IMR-90 (cell line): ENCODE measurements around the gene CHRNA3. TPM values are rescaled to one million over a fixed set of nuclear protein-coding genes. Genes with fewer than 3 reads are reported as not detected.

Source experiments
- ATAC-seq: fragments of 200-7000 bp; cut with Tn5 transposase; 2 replicates; pipeline ENCODE4 v1.9.1; 2020; ENCODE audit warnings: low read depth, mild to moderate bottlenecking, moderate library complexity
- BruUV-seq: library from RNA; stranded (reverse); fragments of 400-500 nt; replicated peaks from 2 replicates; lab custom pipeline; 2021; lab: Mats Ljungman, UMichigan
- CTCF ChIA-PET: fragments of 300-600 bp; formaldehyde crosslinking; extraction: SDS; loops from one replicate; lab custom pipeline; 2021; ENCODE audit warnings: antibody characterized with exemption; lab: Yijun Ruan, JAX
- POLR2A ChIA-PET: fragments of 300-600 bp; sonication (Branson Sonifier 250); formaldehyde crosslinking; loops from one replicate; lab custom pipeline; 2022; ENCODE audit warnings: antibody characterized with exemption; ENCODE audit not compliant: unreplicated experiment; lab: Charles Lee
- DNase-seq: peaks from one replicate; pipeline ENCODE4 v3.0.0; 2013
- H2AFZ ChIP-seq: replicated peaks from 2 replicates; pipeline ENCODE3; 2013; ENCODE audit warnings: low read length, mild to moderate bottlenecking; ENCODE audit not compliant: poor library complexity
- H2AK5ac ChIP-seq: 2 replicates; pipeline ENCODE4 v1.6.1; 2013; ENCODE audit warnings: low read depth, low read length, inconsistent platforms
- H2AK9ac ChIP-seq: replicated peaks from 2 replicates; pipeline ENCODE3; 2013; ENCODE audit warnings: mild to moderate bottlenecking, low read depth, low read length, moderate library complexity; ENCODE audit not compliant: poor library complexity
- H2BK120ac ChIP-seq: 2 replicates; pipeline ENCODE4 v1.6.1; 2013; ENCODE audit warnings: low read depth, low read length, inconsistent platforms
- H2BK15ac ChIP-seq: 3 replicates; pipeline ENCODE4 v1.6.1; 2013; ENCODE audit warnings: low read depth, low read length, inconsistent platforms
- H2BK20ac ChIP-seq: 2 replicates; pipeline ENCODE4 v1.6.1; 2013; ENCODE audit warnings: low read depth, mild to moderate bottlenecking, inconsistent platforms, low read length, moderate library complexity
- H2BK5ac ChIP-seq: 2 replicates; pipeline ENCODE4 v1.6.1; 2013; ENCODE audit warnings: mild to moderate bottlenecking, low read depth, low read length, inconsistent platforms; ENCODE audit not compliant: poor library complexity, severe bottlenecking
- H3K14ac ChIP-seq: replicated peaks from 2 replicates; pipeline ENCODE4 v1.6.1; 2013; ENCODE audit warnings: low read depth, low read length, inconsistent platforms
- H3K18ac ChIP-seq: 2 replicates; pipeline ENCODE4 v1.6.1; 2013; ENCODE audit warnings: low read depth, low read length, control low read depth
- H3K23ac ChIP-seq: 2 replicates; pipeline ENCODE4 v1.6.1; 2013; ENCODE audit warnings: low read depth, low read length, inconsistent platforms
- H3K27ac ChIP-seq: 2 replicates; pipeline ENCODE4 v1.5.1; 2013; ENCODE audit warnings: mild to moderate bottlenecking, control low read depth, low read length; ENCODE audit not compliant: insufficient read depth
- H3K27me3 ChIP-seq: 2 replicates; pipeline ENCODE4 v1.6.1; 2013; ENCODE audit warnings: low read length; ENCODE audit not compliant: control insufficient read depth, insufficient read depth
- H3K36me3 ChIP-seq: 2 replicates; pipeline ENCODE4 v1.6.1; 2013; ENCODE audit warnings: low read length, mixed read lengths; ENCODE audit not compliant: control insufficient read depth, insufficient read depth
- H3K4ac ChIP-seq: 2 replicates; pipeline ENCODE4 v1.6.1; 2013; ENCODE audit warnings: low read depth, low read length, inconsistent platforms
- H3K4me1 ChIP-seq: 2 replicates; pipeline ENCODE4 v1.6.1; 2013; ENCODE audit warnings: low read length, mixed read lengths; ENCODE audit not compliant: control insufficient read depth, insufficient read depth
- H3K4me2 ChIP-seq: 2 replicates; pipeline ENCODE4 v1.6.1; 2013; ENCODE audit warnings: low read depth, mild to moderate bottlenecking, control low read depth, low read length, moderate library complexity
- H3K4me3 ChIP-seq: 2 replicates; pipeline ENCODE4 v1.5.1; 2013; ENCODE audit warnings: low read depth, mild to moderate bottlenecking, control low read depth, low read length, moderate library complexity; ENCODE audit not compliant: insufficient read depth
- H3K56ac ChIP-seq: 2 replicates; pipeline ENCODE4 v1.6.1; 2013; ENCODE audit warnings: low read length, inconsistent platforms; ENCODE audit not compliant: insufficient read depth; ENCODE audit errors: extremely low read depth
- H3K79me1 ChIP-seq, 2 experiments: 2 replicates each; pipeline ENCODE4 v1.6.1; 2013; ENCODE audit warnings: low read length in 2 of 2, inconsistent platforms in 1 of 2, low read depth in 1 of 2
- H3K9ac ChIP-seq: 2 replicates; pipeline ENCODE4 v1.6.1; 2013; ENCODE audit warnings: low read depth, low read length, control low read depth
- H3K9me1 ChIP-seq: 2 replicates; pipeline ENCODE4 v1.6.1; 2013; ENCODE audit warnings: low read length, inconsistent platforms; ENCODE audit not compliant: insufficient read depth
- H3K9me3 ChIP-seq: 2 replicates; pipeline ENCODE4 v1.6.1; 2013; ENCODE audit warnings: low read length; ENCODE audit not compliant: control insufficient read depth, insufficient read depth
- H4K20me1 ChIP-seq: 2 replicates; pipeline ENCODE4 v1.6.1; 2013; ENCODE audit warnings: low read length, inconsistent platforms; ENCODE audit not compliant: insufficient read depth
- H4K5ac ChIP-seq: 2 replicates; pipeline ENCODE4 v1.6.1; 2013; ENCODE audit warnings: mild to moderate bottlenecking, low read depth, low read length, control low read depth
- H4K8ac ChIP-seq, 2 experiments: 2 replicates each; pipeline ENCODE4 v1.6.1; 2013; ENCODE audit warnings: low read depth in 2 of 2, low read length in 2 of 2, control low read depth in 1 of 2, inconsistent platforms in 1 of 2
- H4K91ac ChIP-seq: 2 replicates; pipeline ENCODE4 v1.6.1; 2013; ENCODE audit warnings: low read depth, low read length, inconsistent platforms; ENCODE audit not compliant: insufficient read depth
- BHLHE40 ChIP-seq: fragments of 150-350 bp; IDR thresholded peaks from 2 replicates; pipeline ENCODE4 v1.6.1; 2016; ENCODE audit warnings: mild to moderate bottlenecking, low read depth, low read length
- CEBPB ChIP-seq: IDR thresholded peaks from 2 replicates; pipeline ENCODE4 v1.6.1; 2012; ENCODE audit warnings: low read depth, low read length, improper control_type of control experiment
- CHD1 ChIP-seq: IDR thresholded peaks from 2 replicates; pipeline ENCODE4 v1.6.1; 2012; ENCODE audit warnings: low read depth, low read length, improper control_type of control experiment
- FOS ChIP-seq: fragments of 150-350 bp; IDR thresholded peaks from 2 replicates; pipeline ENCODE4 v1.6.1; 2016; ENCODE audit warnings: low read depth, low read length
- MAFK ChIP-seq: IDR thresholded peaks from 2 replicates; pipeline ENCODE4 v1.6.1; 2012; ENCODE audit warnings: low read depth, low read length, improper control_type of control experiment
- MAZ ChIP-seq: IDR thresholded peaks from 2 replicates; pipeline ENCODE4 v1.6.1; 2012; ENCODE audit warnings: low read depth, mild to moderate bottlenecking, low read length, improper control_type of control experiment, moderate library complexity, borderline replicate concordance
- MXI1 ChIP-seq: IDR thresholded peaks from 2 replicates; pipeline ENCODE4 v1.6.1; 2012; ENCODE audit warnings: low read depth, mild to moderate bottlenecking, low read length, moderate library complexity, borderline replicate concordance
- NFE2L2 ChIP-seq: fragments of 150-350 bp; IDR thresholded peaks from 2 replicates; pipeline ENCODE4 v1.6.1; 2016; ENCODE audit warnings: low read depth, mild to moderate bottlenecking, low read length
- POLR2A ChIP-seq: IDR thresholded peaks from 2 replicates; pipeline ENCODE4 v1.6.1; 2012; ENCODE audit warnings: mild to moderate bottlenecking, low read depth, low read length
- RAD21 ChIP-seq: IDR thresholded peaks from 2 replicates; pipeline ENCODE4 v1.6.1; 2012; ENCODE audit warnings: low read length, improper control_type of control experiment
- RCOR1 ChIP-seq: IDR thresholded peaks from 2 replicates; pipeline ENCODE4 v1.6.1; 2012; ENCODE audit warnings: mild to moderate bottlenecking, low read length, improper control_type of control experiment; ENCODE audit not compliant: insufficient replicate concordance
- RFX5 ChIP-seq: IDR thresholded peaks from 2 replicates; pipeline ENCODE4 v1.8.0; 2012; ENCODE audit warnings: low read depth, mild to moderate bottlenecking, low read length, moderate library complexity
- SMC3 ChIP-seq: fragments of 150-350 bp; IDR thresholded peaks from 2 replicates; pipeline ENCODE4 v1.6.1; 2016; ENCODE audit warnings: low read depth, mild to moderate bottlenecking, antibody characterized with exemption, low read length, moderate library complexity
- WGBS, 2 experiments: methylation state at CpG; one replicate each; pipeline versions ENCODE4 v1.1.5 to v1.1.7; 2013; ENCODE audit warnings: missing lambda C conversion rate in 2 of 2; ENCODE audit not compliant: insufficient read length in 1 of 2; ENCODE audit errors: extremely low coverage in 2 of 2; 5-methylcytosine and 5-hydroxymethylcytosine counted together
- dilution Hi-C: fragments of 300-500 bp; cut with HindIII; formaldehyde crosslinking; loops from one replicate; pipeline ENCODE4 v1.14.3; 2018; ENCODE audit warnings: low sequenced_read_pairs; ENCODE audit not compliant: unreplicated experiment
- in situ Hi-C: fragments of 300-500 bp; cut with MboI; formaldehyde crosslinking; loops from 3 replicates; pipeline ENCODE4 v1.14.3; 2019; ENCODE audit warnings: low sequenced_read_pairs, inconsistent platforms, mixed read lengths
- intact Hi-C: fragments of 100-400 bp; cut with micrococcal nuclease; formaldehyde crosslinking; loops from 2 replicates; pipeline ENCODE4 v1.10.0; 2022
- polyA plus RNA-seq, 3 experiments: library from polyadenylated mRNA; depleted of rRNA; stranded (reverse); fragments of >200 nt; gene quantifications; 2 replicates each; pipeline ENCODE4 v1.2.3, GENCODE V29; 2012; ENCODE audit warnings: low replicate concordance in 1 of 3
- total RNA-seq: library from RNA; depleted of rRNA; stranded (reverse); fragments of >200 nt; gene quantifications from 2 replicates; pipeline ENCODE4 v1.2.3, GENCODE V29; 2012
- TF ChIP-seq, protein P1 (sequence below): fragments of 150-350 bp; IDR thresholded peaks from 2 replicates; pipeline ENCODE4 v1.6.1; 2016; ENCODE audit warnings: low read depth, mild to moderate bottlenecking, low read length, moderate library complexity, borderline replicate concordance
- TF ChIP-seq, protein P2 (sequence below): conservative IDR thresholded peaks from 2 replicates; pipeline ENCODE4 v1.5.1; 2012; ENCODE audit warnings: mild to moderate bottlenecking, low read depth, low read length, improper control_type of control experiment
- TF ChIP-seq, protein P3 (sequence below): fragments of 150-350 bp; IDR thresholded peaks from 2 replicates; pipeline ENCODE4 v1.6.1; 2017; ENCODE audit warnings: mild to moderate bottlenecking, antibody characterized with exemption, low read length, low read depth

CHRNA3 gene
- total and polyA plus RNA-seq, 2 of the 4 experiments (the other 2 are of a cell fraction): not detected

DNA sequence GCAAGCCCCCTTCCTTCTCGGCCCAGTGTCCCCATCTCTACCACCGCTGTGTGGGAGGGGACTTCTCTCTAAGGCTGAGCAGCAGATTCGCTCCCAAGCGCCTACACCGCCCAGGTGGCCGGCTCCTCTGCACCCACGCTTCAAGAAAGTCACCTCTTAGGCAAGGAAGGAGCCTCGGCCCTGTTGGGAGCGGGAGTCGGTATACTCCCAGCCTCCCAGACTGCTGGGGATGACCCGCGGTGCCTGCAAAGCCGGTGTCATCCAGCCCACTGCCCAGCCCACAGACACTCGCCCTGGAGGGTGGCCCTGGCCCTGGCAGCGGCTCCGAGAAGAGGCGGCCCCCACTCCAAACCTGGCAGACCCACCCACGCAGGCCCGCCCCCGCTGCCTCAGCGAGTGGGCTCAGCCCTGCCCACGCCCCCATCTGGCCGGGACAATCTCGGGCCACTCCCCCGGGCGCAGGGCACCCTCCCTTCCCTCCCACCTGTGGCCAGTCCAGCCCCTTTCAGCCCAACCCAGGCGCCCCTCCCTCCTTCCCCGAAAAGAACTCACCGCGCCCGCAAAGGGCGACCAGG, 19.8 kb upstream of the CHRNA3 start:
- Histone ChIP-seq H3K4me3 (no peak overlapping the region; the same call in 1 of the 2 replicates), H3K18ac (no peak overlapping the region), H3K23ac (no peak overlapping the region; the same call in 1 of the 2 replicates), H2BK20ac (no peak overlapping the region), H3K4me1 (no peaks in the 10 kb centered on the region), H4K5ac (no peak overlapping the region), H3K14ac (no peak overlapping the region), H2BK15ac (no peak overlapping the region), H3K9me1 (no peaks in the 10 kb centered on the region), H3K56ac (no peak overlapping the region), H3K4ac (no peak overlapping the region), H2BK5ac (no peak overlapping the region), H3K27me3 (peaks cover 50% of the 10 kb centered on the region), H3K4me2 (no peak overlapping the region), H2AFZ (peak overlapping the region; percentile 81), H3K27ac (no peak overlapping the region), H2AK9ac (no peak overlapping the region), H2AK5ac (no peak overlapping the region), H4K91ac (no peak overlapping the region), H4K8ac (no peak overlapping the region), H3K9me3 (no peaks in the 10 kb centered on the region), H4K20me1 (no peaks in the 10 kb centered on the region), H3K9ac (no peak overlapping the region), H3K79me1 (no peaks in the 10 kb centered on the region), H2BK120ac (no peak overlapping the region), H3K36me3 (no peaks in the 10 kb centered on the region)
- ChIA-PET CTCF (no interaction called here), POLR2A (no interaction called here)
- dilution Hi-C loops: no loop called here
- no TSS peak for BruUV-seq
- in situ Hi-C loops: no loop called here
- TF ChIP-seq POLR2A: no peak
- TF ChIP-seq RCOR1: no peak
- no peak for TF ChIP-seq BHLHE40
- no peak for TF ChIP-seq MAZ
- no peak for TF ChIP-seq CHD1
- no peak for TF ChIP-seq RAD21
- TF ChIP-seq NFE2L2: no peak
- no peak for TF ChIP-seq SMC3
- no peak for TF ChIP-seq FOS
- TF ChIP-seq, protein P1, sequence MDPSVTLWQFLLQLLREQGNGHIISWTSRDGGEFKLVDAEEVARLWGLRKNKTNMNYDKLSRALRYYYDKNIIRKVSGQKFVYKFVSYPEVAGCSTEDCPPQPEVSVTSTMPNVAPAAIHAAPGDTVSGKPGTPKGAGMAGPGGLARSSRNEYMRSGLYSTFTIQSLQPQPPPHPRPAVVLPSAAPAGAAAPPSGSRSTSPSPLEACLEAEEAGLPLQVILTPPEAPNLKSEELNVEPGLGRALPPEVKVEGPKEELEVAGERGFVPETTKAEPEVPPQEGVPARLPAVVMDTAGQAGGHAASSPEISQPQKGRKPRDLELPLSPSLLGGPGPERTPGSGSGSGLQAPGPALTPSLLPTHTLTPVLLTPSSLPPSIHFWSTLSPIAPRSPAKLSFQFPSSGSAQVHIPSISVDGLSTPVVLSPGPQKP: no peak
- TF ChIP-seq CEBPB: no peak
- TF ChIP-seq MXI1: no peak
- TF ChIP-seq, protein P2, sequence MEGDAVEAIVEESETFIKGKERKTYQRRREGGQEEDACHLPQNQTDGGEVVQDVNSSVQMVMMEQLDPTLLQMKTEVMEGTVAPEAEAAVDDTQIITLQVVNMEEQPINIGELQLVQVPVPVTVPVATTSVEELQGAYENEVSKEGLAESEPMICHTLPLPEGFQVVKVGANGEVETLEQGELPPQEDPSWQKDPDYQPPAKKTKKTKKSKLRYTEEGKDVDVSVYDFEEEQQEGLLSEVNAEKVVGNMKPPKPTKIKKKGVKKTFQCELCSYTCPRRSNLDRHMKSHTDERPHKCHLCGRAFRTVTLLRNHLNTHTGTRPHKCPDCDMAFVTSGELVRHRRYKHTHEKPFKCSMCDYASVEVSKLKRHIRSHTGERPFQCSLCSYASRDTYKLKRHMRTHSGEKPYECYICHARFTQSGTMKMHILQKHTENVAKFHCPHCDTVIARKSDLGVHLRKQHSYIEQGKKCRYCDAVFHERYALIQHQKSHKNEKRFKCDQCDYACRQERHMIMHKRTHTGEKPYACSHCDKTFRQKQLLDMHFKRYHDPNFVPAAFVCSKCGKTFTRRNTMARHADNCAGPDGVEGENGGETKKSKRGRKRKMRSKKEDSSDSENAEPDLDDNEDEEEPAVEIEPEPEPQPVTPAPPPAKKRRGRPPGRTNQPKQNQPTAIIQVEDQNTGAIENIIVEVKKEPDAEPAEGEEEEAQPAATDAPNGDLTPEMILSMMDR: no peak
- TF ChIP-seq RFX5: no peak
- TF ChIP-seq, protein P3, sequence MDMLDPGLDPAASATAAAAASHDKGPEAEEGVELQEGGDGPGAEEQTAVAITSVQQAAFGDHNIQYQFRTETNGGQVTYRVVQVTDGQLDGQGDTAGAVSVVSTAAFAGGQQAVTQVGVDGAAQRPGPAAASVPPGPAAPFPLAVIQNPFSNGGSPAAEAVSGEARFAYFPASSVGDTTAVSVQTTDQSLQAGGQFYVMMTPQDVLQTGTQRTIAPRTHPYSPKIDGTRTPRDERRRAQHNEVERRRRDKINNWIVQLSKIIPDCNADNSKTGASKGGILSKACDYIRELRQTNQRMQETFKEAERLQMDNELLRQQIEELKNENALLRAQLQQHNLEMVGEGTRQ: no peak
- TF ChIP-seq MAFK: no peak
- 48% methylated on average over 3 of the region's 32 CpGs; no CpG with 5 or more reads in 1 of the 2 experiments for WGBS, 2 experiments
- ATAC-seq (no peak), DNase-seq (no peak)
- intact Hi-C loops: no loop called here
